ENCODE results near the gene NCOA5. TPM values are rescaled to one million over a fixed set of nuclear protein-coding genes. Genes with fewer than 3 reads are reported as not detected.

Gene NCOA5
- total and polyA plus RNA-seq, 2 experiments from 2014 or later = 8.4 to 22.8 TPM

- TF ChIP-seq ZNF462 (CRISPR knock-in tag; IDR thresholded peaks at IDR 0.05) (no peak), REST (IDR thresholded peaks at IDR 0.05; ENCODE audit: unreplicated experiment) (no peak), ETS1 (IDR thresholded peaks at IDR 0.05) (no peak), ZNF331 (CRISPR knock-in tag; IDR thresholded peaks at IDR 0.05; ENCODE audit: low read depth) (no peak), ZNF114 (CRISPR knock-in tag; IDR thresholded peaks at IDR 0.05) (no peak), EZH2phosphoT487 (IDR thresholded peaks at IDR 0.05; ENCODE audit: unreplicated experiment) (no peak), JUNB (IDR thresholded peaks at IDR 0.05; ENCODE audit: unreplicated experiment) (no peak), NANOG (IDR thresholded peaks at IDR 0.05; ENCODE audit: borderline replicate concordance) (no peak), EZH2 (IDR thresholded peaks at IDR 0.05; ENCODE audit: low read depth, unreplicated experiment) (no peak), CTCF (conservative IDR thresholded peaks at IDR 0.05; ENCODE audit: low read depth in 2 of 2) (no peak), POLR2AphosphoS5 (IDR thresholded peaks at IDR 0.05; ENCODE audit: low read depth) (no peak), STAT1 (IDR thresholded peaks at IDR 0.05; ENCODE audit: unreplicated experiment) (no peak), CREB1 (CRISPR knock-in tag; IDR thresholded peaks at IDR 0.05; ENCODE audit: low read depth) (no peak)
- no peaks in the 10 kb centered on the region for H3K36me3 ChIP-seq (ENCODE audit: insufficient read depth)
- H3K27ac ChIP-seq (ENCODE audit: low read depth) = no peak overlapping the region
- no peaks in the 10 kb centered on the region for H3F3A ChIP-seq (replicated peaks; ENCODE audit: low read depth)
- no peaks in the 10 kb centered on the region for H3K79me2 ChIP-seq (replicated peaks; ENCODE audit: insufficient read depth)
- H3K9me2 ChIP-seq (ENCODE audit: insufficient read depth) = 0 out of 2 replicates have a peak, but pooled peaks cover 4% of the 10 kb centered on the region
- no peak overlapping the region for H3K27ac Mint-ChIP-seq
- no peak for DNase-seq (ENCODE audit: low spot score)
- no peaks in the 10 kb centered on the region for H3K9me3 Mint-ChIP-seq
- no peaks in the 10 kb centered on the region for H3K4me1 Mint-ChIP-seq
- no peaks in the 10 kb centered on the region for H3K4me1 ChIP-seq (ENCODE audit: insufficient read depth)
- H3K4me3 ChIP-seq = no peak overlapping the region
- H3K4me2 ChIP-seq = no peak overlapping the region
- H4K20me1 ChIP-seq (replicated peaks; ENCODE audit: insufficient read depth) = no peaks in the 10 kb centered on the region
- no peak for ATAC-seq
- H3K27me3 ChIP-seq (ENCODE audit: insufficient read depth) = peaks cover 8% of the 10 kb centered on the region; the same call in 1 of the 2 replicates
- H2AFZ ChIP-seq = no peak overlapping the region; the same call in 1 of the 2 replicates
- no peaks in the 10 kb centered on the region for H3K36me3 Mint-ChIP-seq (ENCODE audit: low read depth)
- H3K27me3 Mint-ChIP-seq (ENCODE audit: insufficient read depth, low read depth, poor library complexity) = peaks cover 4% of the 10 kb centered on the region
- no peak overlapping the region for H3K4me3 Mint-ChIP-seq
Observed at GRCh38 chr20:46108435-46108841, 18.7 kb upstream of the NCOA5 start.
